ENCODE data around the gene CELF4.

CELF4 gene

DNA sequence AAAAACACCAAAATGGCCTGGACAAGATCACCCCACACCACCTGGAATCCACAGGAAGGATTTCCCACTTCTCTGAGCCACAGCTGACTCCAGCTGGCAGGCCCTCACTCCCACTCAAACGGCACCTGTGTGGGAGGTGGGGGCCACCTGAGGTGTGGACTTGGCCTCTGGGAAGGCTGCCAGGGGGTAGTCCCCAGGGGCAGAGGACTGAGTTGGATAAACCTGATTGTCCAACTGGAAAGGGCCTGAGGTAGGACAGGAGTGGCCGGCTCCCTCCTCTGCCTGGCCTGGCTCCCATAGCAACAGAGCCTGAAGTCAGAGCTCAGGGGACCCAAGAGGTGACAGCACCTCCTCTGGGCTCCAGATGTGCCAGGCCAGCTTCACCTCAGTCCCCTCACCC, 300.2 kb downstream of the CELF4 start:
- Histone ChIP-seq H3K36me3 (ENCODE audit: control insufficient read depth, low read length) (no peaks in the 10 kb centered on the region), H3K27me3 (ENCODE audit: control insufficient read depth, low read length) (no peaks in the 10 kb centered on the region), H3F3A (ENCODE audit: control insufficient read depth, insufficient read depth) (no peaks in the 10 kb centered on the region), H3K9me2 (replicated peaks; ENCODE audit: control insufficient read depth, low read length) (no peaks in the 10 kb centered on the region), H3K4me1 (ENCODE audit: control insufficient read depth, low read length) (peaks cover 2% of the 10 kb centered on the region; the same call in 1 of the 2 replicates), H4K20me1 (ENCODE audit: control insufficient read depth, insufficient read depth, low read depth, low read length) (no peaks in the 10 kb centered on the region), H3K79me2 (ENCODE audit: control insufficient read depth, low read length) (no peaks in the 10 kb centered on the region), H3K27ac (ENCODE audit: low read depth, low read length) (no peak overlapping the region), H3K9me3 (ENCODE audit: control insufficient read depth, insufficient read depth, low read length) (no peaks in the 10 kb centered on the region), H3K4me2 (ENCODE audit: low read length) (no peak overlapping the region), H3K4me3 (ENCODE audit: low read length) (no peak overlapping the region)
- no peak for TF ChIP-seq EZH2phosphoT487 (IDR thresholded peaks at IDR 0.05; ENCODE audit: borderline replicate concordance, low read length)
- TF ChIP-seq, protein P1, sequence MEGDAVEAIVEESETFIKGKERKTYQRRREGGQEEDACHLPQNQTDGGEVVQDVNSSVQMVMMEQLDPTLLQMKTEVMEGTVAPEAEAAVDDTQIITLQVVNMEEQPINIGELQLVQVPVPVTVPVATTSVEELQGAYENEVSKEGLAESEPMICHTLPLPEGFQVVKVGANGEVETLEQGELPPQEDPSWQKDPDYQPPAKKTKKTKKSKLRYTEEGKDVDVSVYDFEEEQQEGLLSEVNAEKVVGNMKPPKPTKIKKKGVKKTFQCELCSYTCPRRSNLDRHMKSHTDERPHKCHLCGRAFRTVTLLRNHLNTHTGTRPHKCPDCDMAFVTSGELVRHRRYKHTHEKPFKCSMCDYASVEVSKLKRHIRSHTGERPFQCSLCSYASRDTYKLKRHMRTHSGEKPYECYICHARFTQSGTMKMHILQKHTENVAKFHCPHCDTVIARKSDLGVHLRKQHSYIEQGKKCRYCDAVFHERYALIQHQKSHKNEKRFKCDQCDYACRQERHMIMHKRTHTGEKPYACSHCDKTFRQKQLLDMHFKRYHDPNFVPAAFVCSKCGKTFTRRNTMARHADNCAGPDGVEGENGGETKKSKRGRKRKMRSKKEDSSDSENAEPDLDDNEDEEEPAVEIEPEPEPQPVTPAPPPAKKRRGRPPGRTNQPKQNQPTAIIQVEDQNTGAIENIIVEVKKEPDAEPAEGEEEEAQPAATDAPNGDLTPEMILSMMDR (IDR thresholded peaks at IDR 0.05; ENCODE audit: low read depth, low read length, poor library complexity, severe bottlenecking) = no peak

DNA sequence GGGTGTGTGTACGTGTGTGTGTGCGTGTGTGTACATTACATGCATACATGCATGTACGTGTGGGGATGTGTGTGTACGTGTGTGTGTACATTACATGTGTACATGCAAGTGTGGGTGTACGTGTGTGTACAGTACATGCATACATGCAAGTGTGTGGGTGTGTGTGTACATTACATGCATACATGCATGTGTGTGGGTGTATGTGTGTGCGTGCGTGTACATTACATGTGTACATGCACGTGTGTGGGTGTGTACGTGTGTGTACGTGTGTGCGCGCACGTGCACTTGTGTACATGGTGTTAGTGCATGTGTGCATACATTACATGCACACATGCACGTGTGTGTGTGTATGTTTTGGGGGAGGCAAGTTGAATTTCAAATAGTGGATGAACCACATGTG, 300.6 kb downstream of the CELF4 start:
- Histone ChIP-seq H3K36me3 (ENCODE audit: control insufficient read depth, low read length) (no peaks in the 10 kb centered on the region), H3K4me2 (ENCODE audit: low read length) (no peak overlapping the region), H4K20me1 (ENCODE audit: control insufficient read depth, insufficient read depth, low read depth, low read length) (no peaks in the 10 kb centered on the region), H3K4me1 (ENCODE audit: control insufficient read depth, low read length) (peaks cover 2% of the 10 kb centered on the region; the same call in 1 of the 2 replicates), H3K79me2 (ENCODE audit: control insufficient read depth, low read length) (no peaks in the 10 kb centered on the region), H3K27me3 (ENCODE audit: control insufficient read depth, low read length) (no peaks in the 10 kb centered on the region), H3K27ac (ENCODE audit: low read depth, low read length) (no peak overlapping the region), H3K9me3 (ENCODE audit: control insufficient read depth, insufficient read depth, low read length) (no peaks in the 10 kb centered on the region), H3K4me3 (ENCODE audit: low read length) (no peak overlapping the region), H3K9me2 (replicated peaks; ENCODE audit: control insufficient read depth, low read length) (no peaks in the 10 kb centered on the region), H3F3A (ENCODE audit: control insufficient read depth, insufficient read depth) (no peaks in the 10 kb centered on the region)
- TF ChIP-seq, protein P1 (IDR thresholded peaks at IDR 0.05; ENCODE audit: low read depth, low read length, poor library complexity, severe bottlenecking) = no peak
- no peak for TF ChIP-seq EZH2phosphoT487 (IDR thresholded peaks at IDR 0.05; ENCODE audit: borderline replicate concordance, low read length)

DNA sequence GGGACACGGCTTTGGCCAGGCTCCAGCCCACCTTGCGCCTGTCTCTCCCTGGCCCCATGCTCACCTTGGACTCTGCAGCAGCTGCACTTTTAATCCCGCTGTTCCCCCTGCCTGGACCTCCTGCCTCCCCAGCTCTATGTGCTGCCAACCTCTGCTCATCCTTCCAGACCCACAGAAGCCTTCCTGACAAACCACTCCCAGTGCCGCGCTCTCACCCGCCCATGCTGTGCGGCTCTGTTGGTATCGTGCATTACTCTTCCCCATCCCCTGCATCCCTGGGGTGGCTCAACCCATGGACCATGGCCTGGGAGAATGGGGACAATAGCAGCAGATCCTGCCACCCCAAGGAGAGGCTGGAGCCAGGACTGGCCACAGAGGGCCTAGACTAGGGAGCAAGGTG, 303.6 kb downstream of the CELF4 start:
- H3K79me2 ChIP-seq (ENCODE audit: control insufficient read depth, low read length) = no peaks in the 10 kb centered on the region
- H3K36me3 ChIP-seq (ENCODE audit: control insufficient read depth, low read length) = no peaks in the 10 kb centered on the region
- H3K4me2 ChIP-seq (ENCODE audit: low read length) = no peak overlapping the region
- no peaks in the 10 kb centered on the region for H3K9me2 ChIP-seq (replicated peaks; ENCODE audit: control insufficient read depth, low read length)
- H3K4me1 ChIP-seq (ENCODE audit: control insufficient read depth, low read length) = no peaks in the 10 kb centered on the region
- H3K4me3 ChIP-seq (ENCODE audit: low read length) = no peak overlapping the region
- no peaks in the 10 kb centered on the region for H3K9me3 ChIP-seq (ENCODE audit: control insufficient read depth, insufficient read depth, low read length)
- H4K20me1 ChIP-seq (ENCODE audit: control insufficient read depth, insufficient read depth, low read depth, low read length) = no peaks in the 10 kb centered on the region
- H3K27me3 ChIP-seq (ENCODE audit: control insufficient read depth, low read length) = peaks cover 5% of the 10 kb centered on the region; the same call in 1 of the 2 replicates
- no peak overlapping the region for H3K27ac ChIP-seq (ENCODE audit: low read depth, low read length)
- TF ChIP-seq, protein P1 (IDR thresholded peaks at IDR 0.05; ENCODE audit: low read depth, low read length, poor library complexity, severe bottlenecking) = no peak
- no peak for TF ChIP-seq EZH2phosphoT487 (IDR thresholded peaks at IDR 0.05; ENCODE audit: borderline replicate concordance, low read length)
- H3F3A ChIP-seq (ENCODE audit: control insufficient read depth, insufficient read depth) = no peaks in the 10 kb centered on the region
